Measurements from ENCODE around the gene PRKG1.

DNA sequence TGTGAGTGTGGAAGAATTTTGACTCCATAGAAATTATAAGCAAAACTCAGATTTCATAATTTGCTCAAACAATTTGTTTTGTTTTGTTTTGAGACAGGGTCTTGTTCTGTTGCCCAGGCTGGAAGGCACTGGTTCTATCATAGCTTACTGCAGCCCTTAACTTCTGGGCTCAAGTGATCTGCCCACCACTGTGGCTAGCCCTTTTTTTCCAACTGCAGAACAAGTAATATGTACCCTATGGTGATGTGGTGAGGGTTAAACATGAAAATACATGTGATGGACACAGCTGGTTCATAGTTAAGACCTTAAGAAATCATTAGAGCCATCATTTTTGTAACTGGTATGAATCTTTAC is 594.0 kb downstream of the PRKG1 start:
- TF ChIP-seq, protein P1, sequence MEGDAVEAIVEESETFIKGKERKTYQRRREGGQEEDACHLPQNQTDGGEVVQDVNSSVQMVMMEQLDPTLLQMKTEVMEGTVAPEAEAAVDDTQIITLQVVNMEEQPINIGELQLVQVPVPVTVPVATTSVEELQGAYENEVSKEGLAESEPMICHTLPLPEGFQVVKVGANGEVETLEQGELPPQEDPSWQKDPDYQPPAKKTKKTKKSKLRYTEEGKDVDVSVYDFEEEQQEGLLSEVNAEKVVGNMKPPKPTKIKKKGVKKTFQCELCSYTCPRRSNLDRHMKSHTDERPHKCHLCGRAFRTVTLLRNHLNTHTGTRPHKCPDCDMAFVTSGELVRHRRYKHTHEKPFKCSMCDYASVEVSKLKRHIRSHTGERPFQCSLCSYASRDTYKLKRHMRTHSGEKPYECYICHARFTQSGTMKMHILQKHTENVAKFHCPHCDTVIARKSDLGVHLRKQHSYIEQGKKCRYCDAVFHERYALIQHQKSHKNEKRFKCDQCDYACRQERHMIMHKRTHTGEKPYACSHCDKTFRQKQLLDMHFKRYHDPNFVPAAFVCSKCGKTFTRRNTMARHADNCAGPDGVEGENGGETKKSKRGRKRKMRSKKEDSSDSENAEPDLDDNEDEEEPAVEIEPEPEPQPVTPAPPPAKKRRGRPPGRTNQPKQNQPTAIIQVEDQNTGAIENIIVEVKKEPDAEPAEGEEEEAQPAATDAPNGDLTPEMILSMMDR (IDR thresholded peaks at IDR 0.05), result no peak
- TF ChIP-seq EZH2phosphoT487 (IDR thresholded peaks at IDR 0.05) (no peak), EZH2 (IDR thresholded peaks at IDR 0.05) (no peak)
